Measurements from ENCODE around the gene B3GALT6.

GRCh38 chr1:1211541-1212441 is 20.2 kb upstream of the B3GALT6 start:
- TF ChIP-seq FOXM1 (IDR thresholded peaks at IDR 0.05; ENCODE audit: borderline replicate concordance): no peak
- TF ChIP-seq ARNT (IDR thresholded peaks at IDR 0.05): no peak
- no peak for TF ChIP-seq FOXA1 (IDR thresholded peaks at IDR 0.05)
- TF ChIP-seq FOXK2 (IDR thresholded peaks at IDR 0.05): no peak
- TF ChIP-seq SUZ12 (IDR thresholded peaks at IDR 0.05): no peak
- TF ChIP-seq LEF1 (IDR thresholded peaks at IDR 0.05; ENCODE audit: borderline replicate concordance): no peak
- no peak for TF ChIP-seq SP1 (IDR thresholded peaks at IDR 0.05)
- TF ChIP-seq L3MBTL2 (conservative IDR thresholded peaks at IDR 0.05): no peak
- no peak for TF ChIP-seq BHLHE40 (IDR thresholded peaks at IDR 0.05; ENCODE audit: borderline replicate concordance)
- TF ChIP-seq TARDBP (IDR thresholded peaks at IDR 0.05): no peak

Data from HEK293T (cell line).